NB4 (cell line): ENCODE data around the gene ARFGEF2.

Source experiments
- DNase-seq: peaks from one replicate; pipeline ENCODE4 v3.0.0; 2010; ENCODE audit warnings: low read depth
- H3K4me3 ChIP-seq: one replicate; pipeline ENCODE4 v1.5.1; 2011; ENCODE audit warnings: mild to moderate bottlenecking, low read depth, low read length, moderate library complexity
- MYC ChIP-seq: IDR thresholded peaks from 2 replicates; pipeline ENCODE4 v1.6.1; 2011; ENCODE audit warnings: low read depth, low read length
- POLR2A ChIP-seq: IDR thresholded peaks from 2 replicates; pipeline ENCODE4 v1.6.1; 2011; ENCODE audit warnings: mild to moderate bottlenecking; ENCODE audit not compliant: insufficient read length; ENCODE audit errors: extremely low read depth
- TF ChIP-seq, protein P1 (sequence below): IDR thresholded peaks from one replicate; pipeline ENCODE4 v1.5.1; 2012; ENCODE audit warnings: low read depth, low read length
- TF ChIP-seq, protein P2 (sequence below): IDR thresholded peaks from 2 replicates; pipeline ENCODE4 v1.6.1; 2011; ENCODE audit warnings: low read depth, low read length

The ARFGEF2 gene

DNA sequence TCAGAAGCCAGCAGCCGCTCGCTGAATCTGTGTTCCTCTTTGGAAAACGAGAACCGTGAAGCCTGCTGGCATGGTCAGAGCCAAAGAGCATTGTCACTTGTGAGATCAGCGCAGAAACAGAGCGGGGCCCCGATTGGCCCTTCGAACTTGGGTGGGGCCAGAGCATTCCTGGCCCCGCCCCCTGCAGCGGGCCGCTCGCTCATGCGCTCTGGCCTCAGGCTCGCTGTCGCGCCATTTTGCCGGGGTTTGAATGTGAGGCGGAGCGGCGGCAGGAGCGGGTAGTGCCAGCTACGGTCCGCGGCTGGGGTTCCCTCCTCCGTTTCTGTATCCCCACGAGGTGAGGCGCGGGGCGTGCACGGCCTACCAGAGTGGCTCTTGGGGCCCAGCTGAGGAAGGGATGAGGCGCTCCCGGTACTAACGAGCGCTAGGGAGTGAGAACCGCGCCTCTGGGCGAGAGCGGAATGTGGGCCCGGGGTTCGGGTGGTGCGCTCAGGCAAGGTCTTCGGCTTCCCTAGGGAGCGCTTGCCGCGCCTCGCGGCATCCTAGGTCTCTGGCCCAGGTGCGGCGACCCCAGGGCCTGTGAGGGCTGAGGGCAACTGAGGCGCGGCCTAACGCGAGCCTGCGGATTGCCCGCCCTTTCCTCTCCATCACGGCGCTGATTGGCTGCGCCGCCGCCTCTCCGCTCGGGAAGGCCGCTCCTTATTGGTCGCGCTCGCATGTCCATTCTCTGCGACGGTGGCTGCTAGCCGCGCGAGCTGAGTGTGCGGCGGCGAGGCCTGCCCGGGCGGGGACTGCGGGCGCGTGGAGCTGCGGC lies 124.8 kb downstream of the ARFGEF2 start, which contains the start of gene CSE1L:
Gene CSE1L (plus strand): TSS at position 226 of the 814 bp plus-strand sequence. CDS start 12,152 bp downstream, outside the sequence.
- peak; percentile 97 for DNase-seq
- peak within 1 kb of the TSS; percentile 91 for H3K4me3 ChIP-seq
- TF ChIP-seq, protein P1, sequence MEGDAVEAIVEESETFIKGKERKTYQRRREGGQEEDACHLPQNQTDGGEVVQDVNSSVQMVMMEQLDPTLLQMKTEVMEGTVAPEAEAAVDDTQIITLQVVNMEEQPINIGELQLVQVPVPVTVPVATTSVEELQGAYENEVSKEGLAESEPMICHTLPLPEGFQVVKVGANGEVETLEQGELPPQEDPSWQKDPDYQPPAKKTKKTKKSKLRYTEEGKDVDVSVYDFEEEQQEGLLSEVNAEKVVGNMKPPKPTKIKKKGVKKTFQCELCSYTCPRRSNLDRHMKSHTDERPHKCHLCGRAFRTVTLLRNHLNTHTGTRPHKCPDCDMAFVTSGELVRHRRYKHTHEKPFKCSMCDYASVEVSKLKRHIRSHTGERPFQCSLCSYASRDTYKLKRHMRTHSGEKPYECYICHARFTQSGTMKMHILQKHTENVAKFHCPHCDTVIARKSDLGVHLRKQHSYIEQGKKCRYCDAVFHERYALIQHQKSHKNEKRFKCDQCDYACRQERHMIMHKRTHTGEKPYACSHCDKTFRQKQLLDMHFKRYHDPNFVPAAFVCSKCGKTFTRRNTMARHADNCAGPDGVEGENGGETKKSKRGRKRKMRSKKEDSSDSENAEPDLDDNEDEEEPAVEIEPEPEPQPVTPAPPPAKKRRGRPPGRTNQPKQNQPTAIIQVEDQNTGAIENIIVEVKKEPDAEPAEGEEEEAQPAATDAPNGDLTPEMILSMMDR = no peak
- TF ChIP-seq POLR2A = peak; percentile 95
- peak; percentile 98 for TF ChIP-seq MYC
- TF ChIP-seq, protein P2, sequence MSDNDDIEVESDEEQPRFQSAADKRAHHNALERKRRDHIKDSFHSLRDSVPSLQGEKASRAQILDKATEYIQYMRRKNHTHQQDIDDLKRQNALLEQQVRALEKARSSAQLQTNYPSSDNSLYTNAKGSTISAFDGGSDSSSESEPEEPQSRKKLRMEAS = peak; percentile 94

DNA sequence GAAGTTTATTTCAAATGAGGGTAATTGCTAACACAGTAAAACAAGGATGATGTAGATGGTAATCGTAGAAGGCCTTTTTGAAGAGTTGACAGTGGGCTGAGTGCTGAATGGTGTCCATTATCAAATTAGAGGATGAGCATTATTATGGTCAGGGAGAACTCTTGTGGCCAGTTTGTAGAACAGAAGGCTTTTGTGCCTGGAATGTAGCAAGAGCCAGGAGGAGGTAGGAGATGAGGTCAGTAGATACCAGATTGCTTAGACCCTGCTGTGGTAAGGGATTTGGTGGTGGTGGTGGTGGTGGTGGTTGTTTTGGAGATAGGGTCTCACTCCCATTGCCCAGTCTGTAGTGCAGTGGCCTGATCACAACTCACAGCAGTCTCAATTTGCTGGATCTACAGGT lies 130.8 kb downstream of the ARFGEF2 start:
- TF ChIP-seq, protein P1 = no peak
- no peak for TF ChIP-seq MYC
- TF ChIP-seq, protein P2 = no peak
- TF ChIP-seq POLR2A = no peak
- DNase-seq = peak; percentile 28
- no peak overlapping the region for H3K4me3 ChIP-seq

DNA sequence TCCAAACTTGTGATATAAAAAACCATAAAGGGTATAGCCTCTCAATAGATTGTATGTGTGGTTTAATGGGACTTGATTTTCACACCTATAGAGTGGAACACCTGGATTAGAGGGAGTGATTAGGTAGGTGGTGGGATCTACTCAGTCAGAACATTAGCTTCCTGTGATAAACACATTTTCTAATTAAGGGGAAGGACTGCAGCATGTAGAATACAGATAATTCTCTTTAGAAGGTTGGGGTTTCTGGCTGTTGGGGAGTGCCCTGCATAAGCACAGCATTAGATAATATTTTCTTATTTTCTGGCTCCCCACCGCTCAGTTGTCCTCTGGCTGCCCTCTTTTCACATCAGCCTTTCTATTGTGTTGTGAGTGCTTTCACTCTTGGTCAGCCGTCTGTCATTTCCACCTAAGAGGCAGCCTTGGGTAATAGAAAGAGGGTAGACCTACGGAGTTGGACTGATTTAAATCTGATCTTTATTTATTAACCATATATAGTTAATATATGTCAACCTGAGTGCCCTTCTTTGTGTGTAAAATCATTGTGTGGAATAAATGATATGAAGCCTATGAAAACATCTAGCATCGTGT lies 132.6 kb downstream of the ARFGEF2 start:
- H3K4me3 ChIP-seq = no peak overlapping the region
- no peak for DNase-seq
- TF ChIP-seq, protein P2 = no peak
- TF ChIP-seq, protein P1 = no peak
- TF ChIP-seq POLR2A = no peak
- no peak for TF ChIP-seq MYC

DNA sequence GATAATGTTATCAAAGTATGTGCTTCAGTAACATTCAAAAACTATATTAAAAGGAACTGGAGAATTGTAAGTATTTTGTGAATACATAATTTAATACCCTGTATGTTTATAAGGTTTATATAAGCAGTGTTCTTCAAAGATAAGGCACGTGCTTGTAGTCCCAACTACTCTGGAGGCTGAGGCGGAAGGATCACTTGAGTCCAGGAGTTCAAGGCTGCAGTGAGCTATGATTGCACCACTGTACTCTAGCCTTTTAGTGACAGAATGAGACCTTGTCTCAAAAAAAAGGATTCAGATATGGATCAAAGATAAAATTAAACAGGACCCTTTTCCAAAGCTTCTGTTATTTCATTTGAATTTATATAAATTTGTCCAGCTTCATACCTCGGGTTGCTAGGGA lies 141.8 kb downstream of the ARFGEF2 start:
- DNase-seq = no peak
- TF ChIP-seq MYC = no peak
- TF ChIP-seq, protein P1 = no peak
- TF ChIP-seq, protein P2 = no peak
- TF ChIP-seq POLR2A = no peak
- H3K4me3 ChIP-seq = no peak overlapping the region

DNA sequence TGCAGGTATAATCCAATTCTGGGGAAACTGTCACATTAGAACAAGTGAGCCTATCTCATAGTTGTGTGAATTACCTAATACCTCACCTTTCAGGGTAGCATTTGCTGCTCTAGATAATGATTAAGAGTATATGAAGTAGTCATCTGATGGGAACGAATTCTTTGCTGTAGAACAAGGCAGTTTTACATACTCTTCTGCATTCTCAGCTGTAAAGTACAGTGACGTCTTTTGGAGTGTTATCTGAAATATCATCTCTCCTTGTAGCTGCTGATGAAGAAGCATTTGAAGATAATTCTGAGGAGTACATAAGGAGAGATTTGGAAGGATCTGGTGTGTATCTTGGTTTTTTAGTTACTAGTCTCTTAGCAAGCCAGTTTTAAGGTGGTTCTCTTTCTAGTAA lies 153.0 kb downstream of the ARFGEF2 start:
- DNase-seq = no peak
- TF ChIP-seq, protein P2 = no peak
- TF ChIP-seq MYC = no peak
- TF ChIP-seq, protein P1 = no peak
- TF ChIP-seq POLR2A = no peak
- H3K4me3 ChIP-seq = no peak overlapping the region
